Pons (tissue), 1 donor: Measurements from ENCODE around the gene MATN4.

ENCODE experiments used
- DNase-seq: peaks from one replicate; pipeline ENCODE4 v3.0.0-alpha.2; 2016; ENCODE audit warnings: low spot score

MATN4 gene

DNA sequence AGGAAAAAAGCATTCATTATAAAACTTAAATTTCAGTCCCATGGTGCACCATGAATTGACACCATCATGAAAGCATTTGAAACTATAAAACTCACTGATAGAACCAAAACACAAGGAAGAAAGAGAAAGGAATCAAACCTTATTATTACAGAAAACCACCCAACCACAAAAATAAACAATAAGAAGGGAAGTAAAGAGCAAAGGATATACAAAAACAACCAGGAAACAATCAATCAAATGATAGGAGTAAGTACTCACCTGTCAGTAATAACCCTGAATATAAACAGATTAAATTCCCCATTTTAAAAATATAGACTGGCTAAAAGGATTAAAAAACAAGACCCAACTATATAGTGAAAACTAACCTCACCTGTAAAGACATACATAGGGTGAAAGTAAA lies 59.5 kb downstream of the MATN4 start:
- DNase-seq, result no peak

GRCh38 chr20:45247865-45248264 lies 60.2 kb downstream of the MATN4 start:
- no peak for DNase-seq

DNA sequence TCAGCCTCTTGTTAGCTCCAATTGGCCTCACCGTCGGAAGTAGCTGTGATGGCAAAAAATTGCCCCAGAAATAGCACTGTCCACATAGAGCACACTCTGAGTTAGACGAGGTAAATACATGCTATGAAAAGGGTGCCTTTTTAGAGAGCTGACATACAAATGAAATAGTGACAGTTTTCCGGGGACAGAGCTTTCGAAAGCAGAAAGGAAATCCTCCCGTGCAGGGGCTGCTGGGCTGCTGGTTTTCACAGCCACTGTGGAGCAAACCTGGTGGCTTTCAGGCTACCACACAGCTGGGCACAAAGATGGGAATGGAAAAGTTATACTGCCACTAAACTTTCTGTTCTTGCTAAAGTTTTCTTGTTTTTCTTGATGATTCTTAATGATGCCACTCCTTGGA lies 62.0 kb downstream of the MATN4 start:
- no peak for DNase-seq
